Nephron (organoid): ENCODE results near the gene FAM9C.

Experiments
- H3K27ac Mint-ChIP-seq, 3 experiments: 2 replicates each; pipeline ENCODE4 v1.8.0; 2020; ENCODE audit warnings: mixed read lengths in 3 of 3, mild to moderate bottlenecking in 2 of 3, moderate library complexity in 1 of 3
- H3K27me3 Mint-ChIP-seq: 2 replicates; pipeline ENCODE4 v1.8.0; 2021; ENCODE audit warnings: low read depth, mild to moderate bottlenecking, moderate library complexity, mixed read lengths
- H3K36me3 Mint-ChIP-seq: 2 replicates; pipeline ENCODE4 v1.8.0; 2020; ENCODE audit warnings: low read depth, mixed read lengths
- H3K4me1 Mint-ChIP-seq: 2 replicates; pipeline ENCODE4 v1.8.0; 2020; ENCODE audit warnings: mixed read lengths
- H3K4me3 Mint-ChIP-seq, 3 experiments: 2 replicates each; pipeline ENCODE4 v1.8.0; 2020; ENCODE audit warnings: mild to moderate bottlenecking in 3 of 3, mixed read lengths in 3 of 3, moderate library complexity in 2 of 3
- H3K9me3 Mint-ChIP-seq: 2 replicates; pipeline ENCODE4 v1.8.0; 2020; ENCODE audit warnings: mixed read lengths
- TF ChIP-seq, protein P1 (sequence below), 3 experiments: fragments of 200-600 bp; sonication (generic); IDR thresholded peaks; one replicate each; pipeline ENCODE4 v1.5.0; 2021; ENCODE audit warnings: antibody characterized with exemption in 3 of 3; ENCODE audit not compliant: unreplicated experiment in 3 of 3

Gene FAM9C

GRCh38 chrX:13044441-13044840, at the start of gene FAM9C:
FAM9C (minus strand) TSS chrX:13044620; CDS start chrX:13043789, 831 bp downstream.
- no peak within 1 kb of the TSS for H3K4me3 Mint-ChIP-seq
- TF ChIP-seq, protein P1, sequence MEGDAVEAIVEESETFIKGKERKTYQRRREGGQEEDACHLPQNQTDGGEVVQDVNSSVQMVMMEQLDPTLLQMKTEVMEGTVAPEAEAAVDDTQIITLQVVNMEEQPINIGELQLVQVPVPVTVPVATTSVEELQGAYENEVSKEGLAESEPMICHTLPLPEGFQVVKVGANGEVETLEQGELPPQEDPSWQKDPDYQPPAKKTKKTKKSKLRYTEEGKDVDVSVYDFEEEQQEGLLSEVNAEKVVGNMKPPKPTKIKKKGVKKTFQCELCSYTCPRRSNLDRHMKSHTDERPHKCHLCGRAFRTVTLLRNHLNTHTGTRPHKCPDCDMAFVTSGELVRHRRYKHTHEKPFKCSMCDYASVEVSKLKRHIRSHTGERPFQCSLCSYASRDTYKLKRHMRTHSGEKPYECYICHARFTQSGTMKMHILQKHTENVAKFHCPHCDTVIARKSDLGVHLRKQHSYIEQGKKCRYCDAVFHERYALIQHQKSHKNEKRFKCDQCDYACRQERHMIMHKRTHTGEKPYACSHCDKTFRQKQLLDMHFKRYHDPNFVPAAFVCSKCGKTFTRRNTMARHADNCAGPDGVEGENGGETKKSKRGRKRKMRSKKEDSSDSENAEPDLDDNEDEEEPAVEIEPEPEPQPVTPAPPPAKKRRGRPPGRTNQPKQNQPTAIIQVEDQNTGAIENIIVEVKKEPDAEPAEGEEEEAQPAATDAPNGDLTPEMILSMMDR (IDR thresholded peaks at IDR 0.05; ENCODE audit: unreplicated experiment in 3 of 3), result no peak
- no peaks in the 10 kb centered on the region for H3K36me3 Mint-ChIP-seq
- peaks cover 28% of the 10 kb centered on the region for H3K4me1 Mint-ChIP-seq
- peak within 1 kb of the TSS in 1 of 3 experiments; percentile 86 for H3K27ac Mint-ChIP-seq
- H3K27me3 Mint-ChIP-seq, result no peaks in the 10 kb centered on the region
- peaks cover 8% of the 10 kb centered on the region for H3K9me3 Mint-ChIP-seq

- Mint-ChIP-seq H3K27me3 (no peaks in the 10 kb centered on the region), H3K9me3 (peaks cover 3% of the 10 kb centered on the region), H3K36me3 (no peaks in the 10 kb centered on the region), H3K27ac (peak overlapping the region; percentile 30 to 92 (median 92)), H3K4me1 (peaks cover 51% of the 10 kb centered on the region), H3K4me3 (no peak overlapping the region)
- TF ChIP-seq, protein P1 (IDR thresholded peaks at IDR 0.05; ENCODE audit: unreplicated experiment in 3 of 3), result no peak
Measured at GRCh38 chrX:13093529-13094140, 49.2 kb upstream of the FAM9C start.

DNA sequence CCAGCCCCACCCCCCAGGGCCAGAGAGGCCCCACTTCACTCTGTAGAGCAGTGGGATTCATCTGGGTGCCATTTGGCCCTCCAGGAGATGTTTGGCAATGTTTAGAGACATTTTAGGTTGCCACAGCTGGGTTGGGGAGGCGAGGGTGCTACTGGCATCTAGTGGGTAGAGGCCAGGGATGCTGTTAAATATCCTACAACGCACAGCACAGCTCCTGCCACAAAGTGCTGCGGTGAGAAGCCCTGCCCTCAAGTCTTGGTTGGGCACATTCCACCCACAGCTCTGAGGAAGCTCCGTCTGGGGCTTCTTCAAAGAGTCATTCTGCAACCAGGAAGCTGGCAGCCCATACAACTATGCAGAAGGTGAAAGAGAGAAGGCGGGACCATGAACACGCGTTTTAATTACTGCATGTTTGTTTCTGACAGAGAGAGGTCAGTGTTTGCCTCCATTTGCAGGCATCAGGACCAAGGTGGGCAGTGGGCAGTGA, 48.1 kb upstream of the FAM9C start:
- TF ChIP-seq, protein P1 (IDR thresholded peaks at IDR 0.05; ENCODE audit: unreplicated experiment in 3 of 3), result no peak
- Mint-ChIP-seq H3K4me1 (peaks cover 51% of the 10 kb centered on the region), H3K36me3 (no peaks in the 10 kb centered on the region), H3K9me3 (peaks cover 3% of the 10 kb centered on the region), H3K27ac (peak overlapping the region in 2 of 3 experiments; percentile 41 to 45), H3K27me3 (no peaks in the 10 kb centered on the region), H3K4me3 (no peak overlapping the region)

- H3K36me3 Mint-ChIP-seq, result no peaks in the 10 kb centered on the region
- peaks cover 51% of the 10 kb centered on the region for H3K4me1 Mint-ChIP-seq
- H3K27me3 Mint-ChIP-seq, result no peaks in the 10 kb centered on the region
- H3K4me3 Mint-ChIP-seq, result no peak overlapping the region
- TF ChIP-seq, protein P1 (IDR thresholded peaks at IDR 0.05; ENCODE audit: unreplicated experiment in 3 of 3), result no peak
- peaks cover 3% of the 10 kb centered on the region for H3K9me3 Mint-ChIP-seq
- H3K27ac Mint-ChIP-seq, result peak overlapping the region; percentile 74 to 84 (median 77)
Measured at GRCh38 chrX:13091111-13091765, 46.8 kb upstream of the FAM9C start.

- TF ChIP-seq, protein P1 (IDR thresholded peaks at IDR 0.05; ENCODE audit: unreplicated experiment in 3 of 3), result no peak
- peaks cover 3% of the 10 kb centered on the region for H3K9me3 Mint-ChIP-seq
- H3K36me3 Mint-ChIP-seq, result no peaks in the 10 kb centered on the region
- H3K4me3 Mint-ChIP-seq, result no peak overlapping the region
- no peaks in the 10 kb centered on the region for H3K27me3 Mint-ChIP-seq
- H3K4me1 Mint-ChIP-seq, result peaks cover 46% of the 10 kb centered on the region
- H3K27ac Mint-ChIP-seq, result peak overlapping the region; percentile 74 to 84 (median 77)
Measured at GRCh38 chrX:13090339-13091110, 46.1 kb upstream of the FAM9C start.
